ENCODE measurements around the gene PGPEP1.

GRCh38 chr19:18418483-18419194, 78.2 kb downstream of the PGPEP1 start:
- TF ChIP-seq CTCF (IDR thresholded peaks at IDR 0.05) (no peak), POLR2A (IDR thresholded peaks at IDR 0.05) (no peak)

Measured in testis (tissue), 2 donors.